Loucy (cell line): ENCODE measurements around the gene UNC13B.

ENCODE experiments used
- H2AFZ ChIP-seq: fragments of 200-600 bp; sonication (generic); 2 replicates; pipeline ENCODE4 v1.6.0; 2016; ENCODE audit warnings: antibody characterized with exemption, mild to moderate bottlenecking, low read length, moderate library complexity
- H3F3A ChIP-seq: fragments of 200-600 bp; 2 replicates; pipeline ENCODE4 v1.6.0; 2016; ENCODE audit warnings: antibody characterized with exemption, low read depth, mild to moderate bottlenecking
- H3K27me3 ChIP-seq: fragments of 200-600 bp; sonication (generic); 2 replicates; pipeline ENCODE4 v1.6.1; 2014; ENCODE audit warnings: low read length, mild to moderate bottlenecking; ENCODE audit not compliant: insufficient read depth, poor library complexity, severe bottlenecking
- H3K36me3 ChIP-seq: fragments of 200-600 bp; sonication (generic); 2 replicates; pipeline ENCODE4 v1.6.1; 2016; ENCODE audit warnings: low read length; ENCODE audit not compliant: insufficient read depth
- H3K4me1 ChIP-seq: fragments of 200-600 bp; sonication (generic); 2 replicates; pipeline ENCODE4 v1.5.1; 2014; ENCODE audit warnings: low read length, mild to moderate bottlenecking; ENCODE audit not compliant: insufficient read depth, poor library complexity, severe bottlenecking
- H3K4me2 ChIP-seq: fragments of 200-600 bp; sonication (generic); 2 replicates; pipeline ENCODE4 v1.6.0; 2014; ENCODE audit warnings: antibody characterized with exemption, low read length, low read depth, mild to moderate bottlenecking; ENCODE audit not compliant: poor library complexity, severe bottlenecking
- H3K4me3 ChIP-seq: fragments of 200-600 bp; sonication (generic); 2 replicates; pipeline ENCODE4 v1.5.1; 2014; ENCODE audit warnings: low read length, mild to moderate bottlenecking, mixed read lengths; ENCODE audit not compliant: poor library complexity, severe bottlenecking
- H3K79me2 ChIP-seq: fragments of 200-600 bp; sonication (generic); 2 replicates; pipeline ENCODE4 v1.6.1; 2014; ENCODE audit warnings: low read length; ENCODE audit not compliant: insufficient read depth
- H3K9ac ChIP-seq: fragments of 200-600 bp; sonication (generic); 2 replicates; pipeline ENCODE4 v1.6.0; 2014; ENCODE audit warnings: mild to moderate bottlenecking, low read depth, low read length, moderate library complexity; ENCODE audit not compliant: poor library complexity, severe bottlenecking
- H3K9me2 ChIP-seq: fragments of 200-600 bp; sonication (generic); replicated peaks from 2 replicates; pipeline ENCODE4 v1.6.1; 2016; ENCODE audit warnings: low read depth, low read length, mixed read lengths
- H3K9me3 ChIP-seq: fragments of 200-600 bp; sonication (generic); 2 replicates; pipeline ENCODE4 v1.6.1; 2014; ENCODE audit warnings: mild to moderate bottlenecking, antibody characterized with exemption, low read length, low read depth; ENCODE audit not compliant: insufficient read depth
- H4K20me1 ChIP-seq: fragments of 200-600 bp; sonication (generic); 2 replicates; pipeline ENCODE4 v1.6.0; 2014; ENCODE audit warnings: antibody characterized with exemption, low read length, mild to moderate bottlenecking; ENCODE audit not compliant: insufficient read depth, poor library complexity, severe bottlenecking
- CTCF ChIP-seq: fragments of 200-600 bp; sonication (generic); conservative IDR thresholded peaks from 2 replicates; pipeline ENCODE4 v1.5.1; 2014; ENCODE audit warnings: mild to moderate bottlenecking, antibody characterized with exemption, low read length
- EZH2phosphoT487 ChIP-seq: fragments of 200-600 bp; IDR thresholded peaks from 2 replicates; pipeline ENCODE4 v1.6.1; 2018; ENCODE audit warnings: antibody characterized with exemption, mild to moderate bottlenecking, moderate library complexity, borderline replicate concordance

Gene UNC13B

GRCh38 chr9:35277171-35277520 is 115.3 kb downstream of the UNC13B start:
- Histone ChIP-seq H3K9me2 (no peaks in the 10 kb centered on the region), H3K9me3 (no peaks in the 10 kb centered on the region), H3F3A (no peaks in the 10 kb centered on the region), H3K4me3 (no peak overlapping the region), H3K4me1 (no peaks in the 10 kb centered on the region), H3K27me3 (no peaks in the 10 kb centered on the region), H3K79me2 (no peaks in the 10 kb centered on the region), H2AFZ (no peak overlapping the region), H3K4me2 (no peak overlapping the region), H3K36me3 (no peaks in the 10 kb centered on the region), H3K9ac (no peak overlapping the region), H4K20me1 (no peaks in the 10 kb centered on the region)
- TF ChIP-seq CTCF (no peak), EZH2phosphoT487 (no peak)

- H3K9me3 ChIP-seq = no peaks in the 10 kb centered on the region
- no peaks in the 10 kb centered on the region for H3K9me2 ChIP-seq
- H3K9ac ChIP-seq = no peak overlapping the region
- no peaks in the 10 kb centered on the region for H3K4me1 ChIP-seq
- H4K20me1 ChIP-seq = no peaks in the 10 kb centered on the region
- no peaks in the 10 kb centered on the region for H3K27me3 ChIP-seq
- no peak overlapping the region for H2AFZ ChIP-seq
- no peak overlapping the region for H3K4me2 ChIP-seq
- H3K4me3 ChIP-seq = no peak overlapping the region
- no peaks in the 10 kb centered on the region for H3K79me2 ChIP-seq
- no peaks in the 10 kb centered on the region for H3F3A ChIP-seq
- TF ChIP-seq CTCF (no peak), EZH2phosphoT487 (no peak)
- no peaks in the 10 kb centered on the region for H3K36me3 ChIP-seq
Observed at GRCh38 chr9:35277628-35278359, 116.0 kb downstream of the UNC13B start.

GRCh38 chr9:35279946-35280345 is 118.1 kb downstream of the UNC13B start:
- no peaks in the 10 kb centered on the region for H3K9me2 ChIP-seq
- H4K20me1 ChIP-seq = no peaks in the 10 kb centered on the region
- no peak overlapping the region for H3K4me2 ChIP-seq
- no peak overlapping the region for H2AFZ ChIP-seq
- no peaks in the 10 kb centered on the region for H3K36me3 ChIP-seq
- H3K9me3 ChIP-seq = no peaks in the 10 kb centered on the region
- no peaks in the 10 kb centered on the region for H3K27me3 ChIP-seq
- no peaks in the 10 kb centered on the region for H3F3A ChIP-seq
- no peak overlapping the region for H3K4me3 ChIP-seq
- TF ChIP-seq CTCF (no peak), EZH2phosphoT487 (no peak)
- H3K9ac ChIP-seq = no peak overlapping the region
- no peaks in the 10 kb centered on the region for H3K4me1 ChIP-seq
- no peaks in the 10 kb centered on the region for H3K79me2 ChIP-seq
